ENCODE measurements around the gene SFMBT2.

Gene SFMBT2

GRCh38 chr10:7121154-7121797, 289.6 kb downstream of the SFMBT2 start:
- DNase-seq = peak; percentile 56 to 62

- DNase-seq = no peak
These were observed 291.4 kb downstream of the SFMBT2 start for GRCh38 chr10:7119325-7120015.

- DNase-seq = no peak
These were observed 292.8 kb downstream of the SFMBT2 start for GRCh38 chr10:7117806-7118674.

- no peak for DNase-seq
These were observed 293.5 kb downstream of the SFMBT2 start for GRCh38 chr10:7117177-7117799.

- no peak for DNase-seq
These were observed 299.3 kb downstream of the SFMBT2 start for GRCh38 chr10:7111561-7111960.

GRCh38 chr10:7111089-7111488, 299.7 kb downstream of the SFMBT2 start:
- DNase-seq = no peak

Data from stimulated activated CD4-positive, alpha-beta T cell treated with anti-CD3 and anti-CD28 coated beads, Interleukin-4, amount 100 ng/mL, for 4 hours (primary cell).